Mesenchymal stem cell (in vitro differentiated cells and primary cell): Measurements from ENCODE around the gene FAM32A.

Experiments
- DNase-seq: peaks from one replicate; pipeline ENCODE4 v3.0.0-alpha.2; 2013
- H2AFZ ChIP-seq: one replicate; pipeline ENCODE4 v1.6.1; 2013; ENCODE audit warnings: low read depth, mild to moderate bottlenecking, control low read depth, inconsistent platforms, low read length, moderate library complexity
- H2AK5ac ChIP-seq: 2 replicates; pipeline ENCODE4 v1.6.1; 2013; ENCODE audit warnings: low read length, moderate library complexity, mild to moderate bottlenecking, inconsistent platforms; ENCODE audit not compliant: severe bottlenecking
- H2BK120ac ChIP-seq: one replicate; pipeline ENCODE4 v1.6.1; 2013; ENCODE audit warnings: low read depth, mild to moderate bottlenecking, inconsistent platforms, low read length, moderate library complexity
- H2BK12ac ChIP-seq, 2 experiments: one replicate each; pipeline ENCODE4 v1.6.1; 2013; ENCODE audit warnings: inconsistent platforms in 2 of 2, low read length in 2 of 2, mild to moderate bottlenecking in 2 of 2, moderate library complexity in 2 of 2, control low read depth in 1 of 2
- H2BK15ac ChIP-seq: one replicate; pipeline ENCODE4 v1.6.1; 2013; ENCODE audit warnings: mild to moderate bottlenecking, low read depth, inconsistent platforms; ENCODE audit not compliant: poor library complexity, severe bottlenecking
- H2BK5ac ChIP-seq: 2 replicates; pipeline ENCODE4 v1.6.1; 2013; ENCODE audit warnings: low read depth, mild to moderate bottlenecking, low read length, control low read depth, inconsistent platforms; ENCODE audit not compliant: poor library complexity, severe bottlenecking
- H3K14ac ChIP-seq, 2 experiments: one replicate each; pipeline ENCODE4 v1.6.1; 2013; ENCODE audit warnings: inconsistent platforms in 2 of 2, low read length in 2 of 2, control low read depth in 1 of 2, mild to moderate bottlenecking in 1 of 2, moderate library complexity in 1 of 2
- H3K18ac ChIP-seq, 2 experiments: one replicate each; pipeline ENCODE4 v1.6.1; 2013; ENCODE audit warnings: inconsistent platforms in 2 of 2, low read length in 2 of 2, control low read depth in 1 of 2, low read depth in 1 of 2, mild to moderate bottlenecking in 1 of 2
- H3K23ac ChIP-seq, 2 experiments: one replicate each; pipeline ENCODE4 v1.6.1; 2013; ENCODE audit warnings: inconsistent platforms in 2 of 2, low read length in 2 of 2, mild to moderate bottlenecking in 2 of 2, moderate library complexity in 2 of 2, control low read depth in 1 of 2
- H3K27ac ChIP-seq: 2 replicates; pipeline ENCODE4 v1.5.1; 2013; ENCODE audit warnings: mild to moderate bottlenecking, moderate library complexity, low read length, control low read depth, inconsistent platforms; ENCODE audit not compliant: poor library complexity, severe bottlenecking
- H3K27me3 ChIP-seq, 2 experiments: 2 replicates each; pipeline versions ENCODE4 v1.6.1 to v1.7.0; 2013; ENCODE audit warnings: low read length in 2 of 2, mild to moderate bottlenecking in 2 of 2, moderate library complexity in 2 of 2, control low read depth in 1 of 2, inconsistent platforms in 1 of 2; ENCODE audit not compliant: control insufficient read depth in 1 of 2, insufficient read depth in 1 of 2
- H3K36me3 ChIP-seq, 2 experiments: 2 replicates each; pipeline versions ENCODE4 v1.6.1 to v1.7.0; 2013; ENCODE audit warnings: low read length in 2 of 2, control low read depth in 1 of 2, inconsistent platforms in 1 of 2, low read depth in 1 of 2, mild to moderate bottlenecking in 1 of 2; ENCODE audit not compliant: insufficient read depth in 2 of 2, control insufficient read depth in 1 of 2
- H3K4ac ChIP-seq, 2 experiments: one replicate each; pipeline ENCODE4 v1.6.1; 2013; ENCODE audit warnings: inconsistent platforms in 2 of 2, low read length in 2 of 2, mild to moderate bottlenecking in 2 of 2, moderate library complexity in 2 of 2, control low read depth in 1 of 2, low read depth in 1 of 2
- H3K4me1 ChIP-seq: 2 replicates; pipeline ENCODE4 v1.6.1; 2013; ENCODE audit warnings: low read depth, low read length, control low read depth; ENCODE audit not compliant: control insufficient read depth, insufficient read depth
- H3K4me2 ChIP-seq: 2 replicates; pipeline ENCODE4 v1.6.1; 2013; ENCODE audit warnings: low read length, mild to moderate bottlenecking, inconsistent platforms; ENCODE audit not compliant: poor library complexity, severe bottlenecking
- H3K4me3 ChIP-seq, 2 experiments: 2 replicates each; pipeline versions ENCODE4 v1.5.1 to v1.7.0; 2013; ENCODE audit warnings: low read length in 2 of 2, mild to moderate bottlenecking in 2 of 2, control low read depth in 1 of 2, low read depth in 1 of 2; ENCODE audit not compliant: insufficient read depth in 1 of 2
- H3K79me1 ChIP-seq: replicated peaks from 2 replicates; pipeline ENCODE4 v1.6.1; 2013; ENCODE audit warnings: mild to moderate bottlenecking, control low read depth, low read length, inconsistent platforms; ENCODE audit not compliant: poor library complexity, severe bottlenecking
- H3K9ac ChIP-seq: 2 replicates; pipeline ENCODE4 v1.7.0; 2013; ENCODE audit warnings: mild to moderate bottlenecking, low read length, moderate library complexity
- H3K9me3 ChIP-seq: 2 replicates; pipeline ENCODE4 v1.7.0; 2013; ENCODE audit warnings: mild to moderate bottlenecking, low read length; ENCODE audit not compliant: control insufficient read depth
- H4K8ac ChIP-seq: one replicate; pipeline ENCODE4 v1.6.1; 2013; ENCODE audit warnings: inconsistent platforms, mild to moderate bottlenecking, low read length, moderate library complexity
- H4K91ac ChIP-seq: one replicate; pipeline ENCODE4 v1.6.1; 2013; ENCODE audit warnings: mild to moderate bottlenecking, low read length, inconsistent platforms
- WGBS: methylation state at CpG from one replicate; pipeline ENCODE4 v1.1.7; 2013; ENCODE audit warnings: mixed read lengths; 5-methylcytosine and 5-hydroxymethylcytosine counted together

Gene FAM32A

DNA sequence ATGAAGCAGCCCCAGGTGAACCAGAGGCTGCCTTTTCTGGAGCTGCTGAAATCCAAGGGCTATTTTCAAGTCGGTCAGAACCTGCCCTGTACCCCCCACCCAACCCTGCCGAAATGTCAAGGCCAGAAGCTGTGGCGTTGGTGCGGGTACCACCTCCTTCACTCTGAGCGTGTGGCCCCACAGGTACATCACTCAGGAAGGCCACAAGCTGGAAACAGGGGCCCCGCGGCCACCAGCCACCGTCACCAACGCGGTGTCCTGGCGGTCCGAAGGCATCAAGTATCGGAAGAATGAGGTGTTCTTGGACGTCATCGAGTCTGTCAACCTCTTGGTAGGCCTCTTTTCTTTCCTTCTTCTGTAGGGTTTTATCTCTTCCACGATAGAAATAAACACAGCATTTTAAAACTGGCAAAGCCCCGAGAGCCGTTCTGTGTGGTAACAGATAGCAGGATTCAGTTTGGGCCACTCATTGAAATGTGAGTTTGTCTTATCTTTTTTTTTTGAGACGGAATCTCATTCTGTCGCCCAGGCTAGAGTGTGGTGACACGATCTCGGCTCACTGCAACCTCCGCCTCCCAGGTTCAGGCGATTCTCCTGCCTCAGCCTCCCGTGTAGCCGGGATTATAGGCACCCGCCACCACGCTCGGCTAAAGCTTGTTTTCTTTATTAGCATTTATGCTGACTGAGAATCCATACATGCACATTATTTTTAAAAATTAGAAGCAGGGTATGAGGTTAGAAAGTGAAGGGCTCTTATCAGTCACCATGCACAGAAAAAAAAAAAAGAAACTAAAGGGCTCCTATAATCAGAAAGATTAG, 23.8 kb downstream of the FAM32A start:
- no peak overlapping the region for H4K91ac ChIP-seq
- H3K4me2 ChIP-seq: no peak overlapping the region
- H2AK5ac ChIP-seq: no peak overlapping the region
- no peak for DNase-seq
- H4K8ac ChIP-seq: no peak overlapping the region
- no peak overlapping the region for H3K4me3 ChIP-seq
- no peak overlapping the region for H2BK120ac ChIP-seq
- H3K14ac ChIP-seq: no peak overlapping the region
- peaks cover 42% of the 10 kb centered on the region for H3K79me1 ChIP-seq
- H2AFZ ChIP-seq: no peak overlapping the region
- H3K23ac ChIP-seq: no peak overlapping the region
- H3K9ac ChIP-seq: no peak overlapping the region
- 97% methylated on average over 22 of the region's 29 CpGs for WGBS
- no peaks in the 10 kb centered on the region for H3K9me3 ChIP-seq
- no peaks in the 10 kb centered on the region for H3K27me3 ChIP-seq
- no peak overlapping the region for H2BK5ac ChIP-seq
- H2BK12ac ChIP-seq: no peak overlapping the region
- no peak overlapping the region for H3K27ac ChIP-seq
- peaks cover 2% of the 10 kb centered on the region for H3K4me1 ChIP-seq
- H3K18ac ChIP-seq: no peak overlapping the region
- H2BK15ac ChIP-seq: no peak overlapping the region
- no peak overlapping the region for H3K4ac ChIP-seq
- H3K36me3 ChIP-seq: peaks cover 64 to 93% of the 10 kb centered on the region in 2 experiments

DNA sequence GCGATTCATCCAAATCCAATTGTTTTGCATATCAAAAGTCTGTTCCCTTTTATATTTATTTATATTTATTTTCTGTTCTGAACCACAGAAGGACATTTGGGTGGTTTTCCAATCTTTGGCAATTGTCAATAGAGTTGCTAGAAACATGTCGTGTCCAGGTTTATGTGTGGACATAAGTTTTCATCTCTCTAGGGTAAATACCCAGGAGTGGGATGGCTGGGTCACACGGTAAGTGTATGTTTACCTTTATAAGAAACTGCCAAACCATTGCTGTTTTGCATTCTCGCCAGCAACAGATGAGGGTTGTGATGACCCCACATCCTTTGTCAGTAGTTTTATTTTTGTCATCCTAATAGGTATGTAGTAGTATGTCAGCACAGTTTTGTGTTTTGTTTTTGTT, 25.0 kb downstream of the FAM32A start:
- Histone ChIP-seq H3K18ac (no peak overlapping the region), H3K27me3 (no peaks in the 10 kb centered on the region), H2BK120ac (no peak overlapping the region), H3K36me3 (peaks cover 59 to 90% of the 10 kb centered on the region in 2 experiments), H3K4me2 (no peak overlapping the region), H2BK12ac (no peak overlapping the region), H3K9ac (no peak overlapping the region), H3K9me3 (no peaks in the 10 kb centered on the region), H2AFZ (no peak overlapping the region), H3K23ac (no peak overlapping the region), H3K14ac (no peak overlapping the region), H3K4me3 (no peak overlapping the region), H3K27ac (no peak overlapping the region), H4K8ac (no peak overlapping the region), H2BK5ac (no peak overlapping the region), H2AK5ac (no peak overlapping the region), H3K4me1 (peaks cover 2% of the 10 kb centered on the region), H3K79me1 (peaks cover 34% of the 10 kb centered on the region), H4K91ac (no peak overlapping the region), H2BK15ac (no peak overlapping the region), H3K4ac (no peak overlapping the region)
- WGBS: over 99% methylated on average over 3 of the region's 4 CpGs
- no peak for DNase-seq

DNA sequence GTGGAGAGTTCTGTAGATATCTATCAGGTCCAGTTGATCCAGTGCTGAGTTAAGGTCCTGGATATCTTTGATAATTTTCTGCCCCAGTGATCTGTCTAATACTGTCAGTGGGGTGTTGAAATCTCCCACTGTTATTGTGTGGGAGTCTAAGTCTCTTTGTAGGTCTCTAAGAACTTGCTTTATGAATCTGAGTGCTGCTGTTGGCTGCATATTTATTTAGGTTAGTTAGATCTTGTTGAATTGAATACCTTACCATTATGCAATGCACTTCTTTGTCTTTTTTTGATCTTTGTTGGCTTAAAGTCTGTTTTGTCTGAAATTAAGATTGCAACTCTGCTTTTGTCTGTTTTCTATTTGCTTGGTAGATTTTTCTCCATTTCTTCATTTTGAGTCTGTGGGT, 27.9 kb downstream of the FAM32A start:
- no peak overlapping the region for H2BK5ac ChIP-seq

DNA sequence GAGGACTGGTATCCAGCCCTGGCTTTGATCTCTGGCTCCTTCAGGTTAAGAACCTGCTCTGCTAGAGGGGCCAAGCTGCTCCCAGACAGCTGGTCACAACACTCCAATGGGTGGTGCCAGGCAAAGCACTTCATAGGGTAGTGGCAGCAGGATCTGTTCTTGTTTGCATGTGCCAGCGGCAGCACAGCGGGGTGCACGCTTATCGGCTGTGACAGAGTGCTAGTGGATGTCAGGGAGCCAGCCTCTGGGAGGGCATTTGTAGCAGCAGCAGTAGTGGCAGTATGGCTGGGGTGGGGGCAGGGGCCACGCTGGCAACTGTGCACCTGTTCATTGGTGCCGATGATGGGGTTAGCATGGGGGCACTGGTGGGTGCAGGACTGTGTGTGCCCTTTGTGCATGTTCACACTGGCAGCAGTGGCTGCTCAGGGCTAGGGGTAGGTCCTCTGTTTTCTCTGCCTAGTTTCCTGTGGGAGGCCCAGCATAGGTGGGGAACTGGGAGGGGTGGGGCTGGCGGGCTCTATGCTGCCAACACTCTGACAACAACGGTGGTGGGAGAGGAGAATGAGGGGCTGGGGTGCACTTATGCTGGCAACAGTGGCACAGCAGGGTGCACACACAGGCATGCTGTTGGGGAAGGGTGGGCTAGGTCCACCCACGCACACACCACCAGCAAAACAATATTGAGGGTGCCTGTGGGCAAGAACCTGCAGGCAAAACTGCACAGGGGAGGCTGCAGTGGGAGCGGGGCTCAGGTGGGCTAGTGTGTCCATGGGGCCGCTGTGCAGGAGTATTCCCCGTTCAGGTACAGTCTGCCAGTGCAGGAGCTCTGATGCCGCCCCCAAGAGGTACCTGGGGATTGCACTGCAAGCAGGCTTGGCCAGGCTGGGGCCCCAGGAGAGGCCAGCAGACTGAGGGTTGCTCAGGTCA, 31.8 kb downstream of the FAM32A start:
- Histone ChIP-seq H3K9me3 (peaks cover 34% of the 10 kb centered on the region), H2BK120ac (no peak overlapping the region), H4K91ac (no peak overlapping the region), H3K27me3 (no peaks in the 10 kb centered on the region), H3K4ac (no peak overlapping the region), H4K8ac (no peak overlapping the region), H2BK5ac (no peak overlapping the region), H3K9ac (no peak overlapping the region), H2AFZ (no peak overlapping the region), H3K4me3 (no peak overlapping the region), H3K27ac (no peak overlapping the region), H2BK12ac (no peak overlapping the region), H2BK15ac (no peak overlapping the region), H3K18ac (no peak overlapping the region), H3K4me1 (peaks cover 1% of the 10 kb centered on the region), H3K4me2 (no peak overlapping the region), H3K79me1 (peaks cover 17% of the 10 kb centered on the region), H3K14ac (no peak overlapping the region), H3K23ac (no peak overlapping the region), H3K36me3 (peaks cover 39 to 83% of the 10 kb centered on the region in 2 experiments), H2AK5ac (no peak overlapping the region)
- 94% methylated on average over 13 of the region's 13 CpGs for WGBS
- DNase-seq: no peak

More for the DNA sequence above, 27.9 kb downstream of the FAM32A start:
- Histone ChIP-seq H2BK15ac (no peak overlapping the region), H3K4me3 (no peak overlapping the region), H4K8ac (no peak overlapping the region), H3K79me1 (peaks cover 28% of the 10 kb centered on the region), H3K36me3 (peaks cover 46 to 86% of the 10 kb centered on the region in 2 experiments), H4K91ac (no peak overlapping the region), H2AK5ac (no peak overlapping the region), H2AFZ (no peak overlapping the region), H3K27ac (no peak overlapping the region), H3K4me1 (peaks cover 1% of the 10 kb centered on the region), H3K9ac (no peak overlapping the region), H3K14ac (no peak overlapping the region), H3K18ac (no peak overlapping the region), H3K23ac (no peak overlapping the region), H3K9me3 (no peaks in the 10 kb centered on the region), H2BK120ac (no peak overlapping the region), H3K27me3 (no peaks in the 10 kb centered on the region), H3K4ac (no peak overlapping the region), H3K4me2 (no peak overlapping the region), H2BK12ac (no peak overlapping the region)
- DNase-seq: no peak
